Measurements from ENCODE around the gene SLC8A1. TPM values are rescaled to one million over a fixed set of nuclear protein-coding genes. Genes with fewer than 3 reads are reported as not detected.

The SLC8A1 gene
- total and polyA plus RNA-seq, 2 of the 13 experiments (the other 11 are each of a cell fraction or from before 2014, with no cell fraction given): not detected

GRCh38 chr2:40302751-40303325, 149.1 kb downstream of the SLC8A1 start (continued):
- TF ChIP-seq, protein P1, sequence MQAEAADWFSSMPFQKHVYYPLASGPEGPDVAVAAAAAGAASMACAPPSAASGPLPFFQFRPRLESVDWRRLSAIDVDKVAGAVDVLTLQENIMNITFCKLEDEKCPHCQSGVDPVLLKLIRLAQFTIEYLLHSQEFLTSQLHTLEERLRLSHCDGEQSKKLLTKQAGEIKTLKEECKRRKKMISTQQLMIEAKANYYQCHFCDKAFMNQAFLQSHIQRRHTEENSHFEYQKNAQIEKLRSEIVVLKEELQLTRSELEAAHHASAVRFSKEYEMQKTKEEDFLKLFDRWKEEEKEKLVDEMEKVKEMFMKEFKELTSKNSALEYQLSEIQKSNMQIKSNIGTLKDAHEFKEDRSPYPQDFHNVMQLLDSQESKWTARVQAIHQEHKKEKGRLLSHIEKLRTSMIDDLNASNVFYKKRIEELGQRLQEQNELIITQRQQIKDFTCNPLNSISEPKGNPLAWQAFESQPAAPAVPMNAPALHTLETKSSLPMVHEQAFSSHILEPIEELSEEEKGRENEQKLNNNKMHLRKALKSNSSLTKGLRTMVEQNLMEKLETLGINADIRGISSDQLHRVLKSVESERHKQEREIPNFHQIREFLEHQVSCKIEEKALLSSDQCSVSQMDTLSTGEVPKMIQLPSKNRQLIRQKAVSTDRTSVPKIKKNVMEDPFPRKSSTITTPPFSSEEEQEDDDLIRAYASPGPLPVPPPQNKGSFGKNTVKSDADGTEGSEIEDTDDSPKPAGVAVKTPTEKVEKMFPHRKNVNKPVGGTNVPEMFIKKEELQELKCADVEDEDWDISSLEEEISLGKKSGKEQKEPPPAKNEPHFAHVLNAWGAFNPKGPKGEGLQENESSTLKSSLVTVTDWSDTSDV (CRISPR knock-in tag; IDR thresholded peaks at IDR 0.05): no peak
- TF ChIP-seq FOXM1 (CRISPR knock-in tag; IDR thresholded peaks at IDR 0.05) (no peak), ZNF30 (CRISPR knock-in tag; IDR thresholded peaks at IDR 0.05) (no peak), ZNF24 (IDR thresholded peaks at IDR 0.05) (no peak), TCF7 (IDR thresholded peaks at IDR 0.05; ENCODE audit: low read depth) (no peak), GZF1 (CRISPR knock-in tag; IDR thresholded peaks at IDR 0.05) (no peak)
- TF ChIP-seq, protein P2, sequence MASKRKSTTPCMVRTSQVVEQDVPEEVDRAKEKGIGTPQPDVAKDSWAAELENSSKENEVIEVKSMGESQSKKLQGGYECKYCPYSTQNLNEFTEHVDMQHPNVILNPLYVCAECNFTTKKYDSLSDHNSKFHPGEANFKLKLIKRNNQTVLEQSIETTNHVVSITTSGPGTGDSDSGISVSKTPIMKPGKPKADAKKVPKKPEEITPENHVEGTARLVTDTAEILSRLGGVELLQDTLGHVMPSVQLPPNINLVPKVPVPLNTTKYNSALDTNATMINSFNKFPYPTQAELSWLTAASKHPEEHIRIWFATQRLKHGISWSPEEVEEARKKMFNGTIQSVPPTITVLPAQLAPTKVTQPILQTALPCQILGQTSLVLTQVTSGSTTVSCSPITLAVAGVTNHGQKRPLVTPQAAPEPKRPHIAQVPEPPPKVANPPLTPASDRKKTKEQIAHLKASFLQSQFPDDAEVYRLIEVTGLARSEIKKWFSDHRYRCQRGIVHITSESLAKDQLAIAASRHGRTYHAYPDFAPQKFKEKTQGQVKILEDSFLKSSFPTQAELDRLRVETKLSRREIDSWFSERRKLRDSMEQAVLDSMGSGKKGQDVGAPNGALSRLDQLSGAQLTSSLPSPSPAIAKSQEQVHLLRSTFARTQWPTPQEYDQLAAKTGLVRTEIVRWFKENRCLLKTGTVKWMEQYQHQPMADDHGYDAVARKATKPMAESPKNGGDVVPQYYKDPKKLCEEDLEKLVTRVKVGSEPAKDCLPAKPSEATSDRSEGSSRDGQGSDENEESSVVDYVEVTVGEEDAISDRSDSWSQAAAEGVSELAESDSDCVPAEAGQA (IDR thresholded peaks at IDR 0.05; ENCODE audit: low read depth): no peak
- TF ChIP-seq, protein P2 (CRISPR knock-in tag; IDR thresholded peaks at IDR 0.05; ENCODE audit: borderline replicate concordance): no peak
